Measurements from ENCODE around the gene DCAF8. TPM values are rescaled to one million over a fixed set of nuclear protein-coding genes. Genes with fewer than 3 reads are reported as not detected.

Gene DCAF8
- total RNA-seq, 1 donor from 2014 or later: 287 TPM

- peaks cover 2% of the 10 kb centered on the region for H3K4me1 Mint-ChIP-seq
- no peak for DNase-seq (ENCODE audit: low spot score in 2 of 2, unreplicated experiment in 2 of 2)
Observed at GRCh38 chr1:160167056-160167455, 95.3 kb downstream of the DCAF8 start.

DNA sequence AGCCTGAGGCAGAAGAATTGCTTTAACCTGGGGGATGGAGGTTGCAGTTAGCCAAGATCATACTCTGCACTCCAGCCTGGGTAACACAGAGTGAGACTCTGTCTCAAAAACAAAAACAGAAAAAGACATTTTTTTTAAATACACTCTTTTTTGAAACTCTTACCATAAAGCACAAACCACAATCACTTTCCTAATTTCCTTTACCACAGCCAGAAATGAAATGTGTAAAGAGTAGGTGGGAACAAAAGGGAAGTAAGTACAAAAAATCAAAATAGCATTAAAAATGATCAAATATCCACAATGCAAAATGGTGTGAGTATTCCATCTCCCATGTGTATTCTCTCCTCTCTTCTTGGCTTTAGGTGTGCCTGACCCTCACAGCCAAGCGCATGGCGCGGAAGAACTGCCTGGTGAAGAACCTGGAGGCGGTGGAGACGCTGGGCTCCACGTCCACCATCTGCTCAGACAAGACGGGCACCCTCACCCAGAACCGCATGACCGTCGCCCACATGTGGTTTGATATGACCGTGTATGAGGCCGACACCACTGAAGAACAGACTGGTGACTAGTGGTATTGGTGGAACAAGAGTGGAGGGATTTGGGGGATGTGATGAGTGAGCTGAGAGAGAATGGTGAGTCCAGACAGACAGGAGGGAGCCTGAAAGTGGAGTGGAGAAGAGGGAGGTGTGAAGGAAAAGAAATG is 96.0 kb downstream of the DCAF8 start:
- no peak for TF ChIP-seq CTCF (IDR thresholded peaks at IDR 0.05; ENCODE audit: unreplicated experiment)
- no peaks in the 10 kb centered on the region for H3K9me3 Mint-ChIP-seq
- H3K4me1 Mint-ChIP-seq: peaks cover 2% of the 10 kb centered on the region
- H3K36me3 Mint-ChIP-seq: no peaks in the 10 kb centered on the region
- no peak overlapping the region for H3K27ac Mint-ChIP-seq
- H3K4me3 Mint-ChIP-seq: no peak overlapping the region
- no peaks in the 10 kb centered on the region for H3K27me3 Mint-ChIP-seq (ENCODE audit: low read depth)
- no peak for DNase-seq (ENCODE audit: low spot score in 2 of 2, unreplicated experiment in 2 of 2)

More at GRCh38 chr1:160167056-160167455, 95.3 kb downstream of the DCAF8 start:
- H3K9me3 Mint-ChIP-seq: no peaks in the 10 kb centered on the region
- no peaks in the 10 kb centered on the region for H3K36me3 Mint-ChIP-seq
- no peak overlapping the region for H3K27ac Mint-ChIP-seq
- H3K27me3 Mint-ChIP-seq (ENCODE audit: low read depth): no peaks in the 10 kb centered on the region
- no peak overlapping the region for H3K4me3 Mint-ChIP-seq
- TF ChIP-seq CTCF (IDR thresholded peaks at IDR 0.05; ENCODE audit: unreplicated experiment): no peak

Other genes starting within 250 kb of the DCAF8 start
- 17.0 to 17.9 TPM (median 17.3 TPM) in 3 replicates for gene PIGM, start 230.6 kb downstream of the DCAF8 start, total RNA-seq
- 0.14 to 0.27 TPM (median 0.22 TPM) in 3 replicates for gene KCNJ10, start 192.4 kb downstream of the DCAF8 start, total RNA-seq
- 0.07 to 0.09 TPM in 2 of 3 replicates, not detected in the other for gene KCNJ9, start 181.0 kb downstream of the DCAF8 start, total RNA-seq
- 32.3 to 36.3 TPM (median 33.2 TPM) in 3 replicates for gene IGSF8, start 163.9 kb downstream of the DCAF8 start, total RNA-seq
- gene ATP1A2, start 146.8 kb downstream of the DCAF8 start, total RNA-seq: 0.54 to 0.76 TPM (median 0.64 TPM) in 3 replicates
- 0.29 to 0.38 TPM (median 0.33 TPM) in 3 replicates for gene ATP1A4, start 110.9 kb downstream of the DCAF8 start, total RNA-seq
- gene CASQ1, start 72.0 kb downstream of the DCAF8 start, total RNA-seq: 0.16 to 0.27 TPM in 2 of 3 replicates, not detected in the other
- gene PEA15, start 57.2 kb downstream of the DCAF8 start, total RNA-seq: 37.4 to 42.1 TPM (median 41.2 TPM) in 3 replicates
- 50.9 to 53.0 TPM (median 52.8 TPM) in 3 replicates for gene PEX19, start 22.6 kb upstream of the DCAF8 start, total RNA-seq
- gene COPA, start 80.7 kb upstream of the DCAF8 start, total RNA-seq: 178 to 183 TPM (median 180 TPM) in 3 replicates
- gene NCSTN, start 80.8 kb upstream of the DCAF8 start, total RNA-seq: 94.6 to 106 TPM (median 104 TPM) in 3 replicates
- 0.27 to 0.38 TPM (median 0.32 TPM) in 3 replicates for gene NHLH1, start 104.5 kb upstream of the DCAF8 start, total RNA-seq
- 55.5 to 59.5 TPM (median 57.2 TPM) in 3 replicates for gene VANGL2, start 138.0 kb upstream of the DCAF8 start, total RNA-seq

Data from mesothelial cell of epicardium (in vitro differentiated cells).